ENCODE data around the gene LARGE1.

DNA sequence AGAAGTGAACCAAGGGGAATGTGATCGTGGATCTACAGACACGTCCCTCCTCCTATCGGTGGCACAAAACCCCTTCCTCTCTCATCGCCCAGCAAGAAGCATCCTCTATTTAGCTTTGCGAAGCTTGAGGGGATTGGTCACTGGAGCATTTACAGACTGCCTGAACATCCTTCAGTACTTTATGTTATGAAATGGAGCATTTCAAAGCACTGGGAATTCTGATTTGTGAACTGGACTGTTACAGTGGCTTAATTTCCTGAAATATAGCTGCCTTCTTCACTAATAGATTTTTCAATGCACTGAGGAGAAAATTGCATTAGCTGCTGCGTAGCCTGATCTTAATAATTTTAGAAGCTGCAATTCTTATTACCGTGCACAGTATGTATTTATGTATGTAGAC, 344.5 kb downstream of the LARGE1 start:
- TF ChIP-seq, protein P1, sequence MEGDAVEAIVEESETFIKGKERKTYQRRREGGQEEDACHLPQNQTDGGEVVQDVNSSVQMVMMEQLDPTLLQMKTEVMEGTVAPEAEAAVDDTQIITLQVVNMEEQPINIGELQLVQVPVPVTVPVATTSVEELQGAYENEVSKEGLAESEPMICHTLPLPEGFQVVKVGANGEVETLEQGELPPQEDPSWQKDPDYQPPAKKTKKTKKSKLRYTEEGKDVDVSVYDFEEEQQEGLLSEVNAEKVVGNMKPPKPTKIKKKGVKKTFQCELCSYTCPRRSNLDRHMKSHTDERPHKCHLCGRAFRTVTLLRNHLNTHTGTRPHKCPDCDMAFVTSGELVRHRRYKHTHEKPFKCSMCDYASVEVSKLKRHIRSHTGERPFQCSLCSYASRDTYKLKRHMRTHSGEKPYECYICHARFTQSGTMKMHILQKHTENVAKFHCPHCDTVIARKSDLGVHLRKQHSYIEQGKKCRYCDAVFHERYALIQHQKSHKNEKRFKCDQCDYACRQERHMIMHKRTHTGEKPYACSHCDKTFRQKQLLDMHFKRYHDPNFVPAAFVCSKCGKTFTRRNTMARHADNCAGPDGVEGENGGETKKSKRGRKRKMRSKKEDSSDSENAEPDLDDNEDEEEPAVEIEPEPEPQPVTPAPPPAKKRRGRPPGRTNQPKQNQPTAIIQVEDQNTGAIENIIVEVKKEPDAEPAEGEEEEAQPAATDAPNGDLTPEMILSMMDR (IDR thresholded peaks at IDR 0.05 in 8 of 11, conservative IDR thresholded peaks at IDR 0.05 in 3 of 11) = no peak
- no peak for TF ChIP-seq POLR2A (IDR thresholded peaks at IDR 0.05)
